Heart right ventricle (tissue), 16 donors: ENCODE data around the gene ECI1. TPM values are rescaled to one million over a fixed set of nuclear protein-coding genes. Genes with fewer than 3 reads are reported as not detected.

ENCODE experiments used
- ATAC-seq, 8 donors: fragments of 200-7000 bp; cut with Tn5 transposase; one replicate each; pipeline ENCODE4 v1.9.1; 2020; ENCODE audit warnings: mild to moderate bottlenecking in 8 of 8, moderate library complexity in 8 of 8, moderate number of reproducible peaks in 1 of 8
- DNase-seq, 2 donors: peaks; one replicate each; pipeline ENCODE4 v3.0.0-alpha.2; 2020
- H3K27ac ChIP-seq, 10 donors: fragments of 200-600 bp; sonication (generic) in 2 of 10; one replicate each; pipeline versions ENCODE4 v1.5.0 to v1.8.0; 2020 to 2022; ENCODE audit warnings: mild to moderate bottlenecking in 3 of 10
- H3K27me3 ChIP-seq, 7 donors: fragments of 200-600 bp; one replicate each; pipeline ENCODE4 v1.8.0; 2021 to 2022; ENCODE audit warnings: mild to moderate bottlenecking in 2 of 7
- H3K36me3 ChIP-seq, 9 donors: fragments of 200-600 bp; sonication (generic) in 1 of 9; one replicate each; pipeline versions ENCODE4 v1.5.0 to v1.8.0; 2020 to 2022; ENCODE audit warnings: mild to moderate bottlenecking in 2 of 9
- H3K4me1 ChIP-seq, 9 donors: fragments of 200-600 bp; sonication (generic) in 1 of 9; one replicate each; pipeline versions ENCODE4 v1.5.0 to v1.8.0; 2020 to 2022; ENCODE audit warnings: mild to moderate bottlenecking in 4 of 9
- H3K4me3 ChIP-seq, 10 donors: fragments of 200-600 bp; sonication (generic) in 2 of 10; one replicate each; pipeline versions ENCODE4 v1.5.0 to v1.8.0; 2020 to 2022; ENCODE audit warnings: mild to moderate bottlenecking in 7 of 10, moderate library complexity in 2 of 10
- H3K9me3 ChIP-seq, 11 donors: fragments of 200-600 bp in 10 of 11; sonication (generic) in 2 of 11; one replicate each; pipeline versions ENCODE4 v1.5.0 to v1.8.0; 2013 to 2022; ENCODE audit warnings: mild to moderate bottlenecking in 2 of 11, control low read depth in 1 of 11, moderate library complexity in 1 of 11
- WGBS, 2 donors: extraction: QIAGEN DNeasy Blood & Tissue Kit; methylation state at CpG; one replicate each; pipeline ENCODE4 v1.1.7; 2013; ENCODE audit warnings: inconsistent platforms in 1 of 2; 5-methylcytosine and 5-hydroxymethylcytosine counted together
- intact Hi-C, 10 donors: fragments of 100-400 bp; cut with DNase I; formaldehyde crosslinking; loops; one replicate each; pipeline versions ENCODE4 v1.11.1 to v1.14.2; 2022
- polyA plus RNA-seq, 2 donors: library from polyadenylated mRNA; stranded (reverse); fragments of 200-250 nt; gene quantifications; one replicate each; pipeline ENCODE4 v1.2.3, GENCODE V29; 2013
- total RNA-seq, 10 donors: library from RNA; stranded (reverse); fragmentation: NEBNext Ultra II Directional in 3 of 10; extraction: Animal tissue kit (Norgen Biotek cat#: 25700) in 3 of 10; gene quantifications; one replicate each; pipeline versions ENCODE4 v1.2.1 to v1.2.4, GENCODE V29; 2021 to 2023
- TF ChIP-seq, protein P1 (sequence below), 9 donors: fragments of 200-600 bp; sonication (generic) in 2 of 9; IDR thresholded peaks; one replicate each; pipeline versions ENCODE4 v1.5.0 to v1.8.0; 2021 to 2022; ENCODE audit warnings: antibody characterized with exemption in 9 of 9, mild to moderate bottlenecking in 5 of 9, moderate library complexity in 1 of 9
- donor health status: Arrhythmogenic right ventricular cardiomyopathy.
- donor health status: ischemic (EF 13 %, LVEDD 7.1; RV severe dilation, severe dysfunction).
- donor health status: healthy with polysubstance abuse.
- donor health status: DM: no; HTN: yes; CAD: no.
- donor health status: DM: no; HTN: no; CAD: no.
- donor health status: ischemic (EF 25% LVEDD 6.9; RV normal size, moderate dysfunction).
- donor health status: ischemic (EF 25% LVEDD 5.7; RV mildly dilated, moderate dysfunction).
- donor health status: healthy.
- donor health status: DM: yes; HTN: yes; CAD: no.
- donor health status: Ischemic cardiomyopathy.
- donor health status: ischemic (EF 35%, LVEDD 5.7; RV mildly dilated, moderate dysfunction).
- donor health status: nonischemic (EF 11% LVEDD 7.7; RV severe dilation, severe dysfunction).
- donor health status: DM: yes; HTN: yes; CAD: no.
- donor health status: PGD.
- donor health status: ischemic (EF 29% LVEDD 5.4; RV normal size, mild dysfunction).
- donor health status: nonischemic (EF 23%, LVEDD 6.1; RV moderate dilation, normal function).

The ECI1 gene
- total and polyA plus RNA-seq, 12 donors: 118 to 491 (median 155) TPM

DNA sequence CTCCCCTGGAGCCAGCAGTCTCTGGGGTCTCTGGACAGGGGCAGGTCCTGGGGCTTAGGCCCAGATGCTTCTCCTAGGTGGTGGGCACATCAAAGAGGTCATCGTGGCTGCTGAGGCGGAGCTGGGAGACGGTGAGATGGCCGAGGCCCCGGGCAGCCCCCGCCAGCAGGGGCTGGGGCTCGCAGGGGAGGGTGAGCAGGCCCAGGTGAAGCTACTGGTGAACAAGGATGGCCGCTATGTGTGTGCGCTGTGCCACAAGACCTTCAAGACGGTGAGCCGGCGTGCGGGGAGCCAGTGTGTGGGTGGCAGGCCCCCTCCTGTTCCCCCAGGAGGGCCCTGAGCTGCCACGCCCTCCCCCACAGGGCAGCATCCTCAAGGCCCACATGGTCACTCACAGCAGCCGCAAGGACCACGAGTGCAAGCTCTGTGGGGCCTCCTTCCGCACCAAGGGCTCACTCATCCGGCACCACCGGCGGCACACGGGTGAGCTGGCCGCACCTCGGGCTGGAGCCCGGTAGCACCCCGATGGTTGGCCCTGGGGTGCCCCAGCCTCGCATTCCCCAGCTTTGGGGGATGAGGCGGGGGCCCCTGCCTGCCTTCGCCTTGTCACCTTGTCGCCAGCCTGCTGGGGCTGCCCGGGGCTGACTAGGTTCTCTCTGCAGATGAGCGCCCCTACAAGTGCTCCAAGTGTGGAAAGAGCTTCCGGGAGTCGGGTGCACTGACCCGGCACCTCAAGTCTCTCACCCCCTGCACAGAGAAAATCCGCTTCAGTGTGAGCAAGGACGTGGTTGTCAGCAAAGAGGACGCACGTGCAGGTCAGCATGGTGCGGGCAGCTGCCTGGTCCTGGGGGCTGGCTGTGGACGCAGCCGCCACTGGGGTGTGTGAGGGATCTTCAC is 19.0 kb downstream of the ECI1 start:
- Histone ChIP-seq H3K9me3 (no peaks in the 10 kb centered on the region), H3K27ac (no peak overlapping the region), H3K4me1 (peaks cover 7 to 16% (median 15%) of the 10 kb centered on the region in 9 donors), H3K27me3 (peaks cover 0 to 22% (median 8%) of the 10 kb centered on the region in 7 donors), H3K36me3 (peaks cover 18 to 86% (median 56%) of the 10 kb centered on the region in 9 donors), H3K4me3 (no peak overlapping the region)
- TF ChIP-seq, protein P1, sequence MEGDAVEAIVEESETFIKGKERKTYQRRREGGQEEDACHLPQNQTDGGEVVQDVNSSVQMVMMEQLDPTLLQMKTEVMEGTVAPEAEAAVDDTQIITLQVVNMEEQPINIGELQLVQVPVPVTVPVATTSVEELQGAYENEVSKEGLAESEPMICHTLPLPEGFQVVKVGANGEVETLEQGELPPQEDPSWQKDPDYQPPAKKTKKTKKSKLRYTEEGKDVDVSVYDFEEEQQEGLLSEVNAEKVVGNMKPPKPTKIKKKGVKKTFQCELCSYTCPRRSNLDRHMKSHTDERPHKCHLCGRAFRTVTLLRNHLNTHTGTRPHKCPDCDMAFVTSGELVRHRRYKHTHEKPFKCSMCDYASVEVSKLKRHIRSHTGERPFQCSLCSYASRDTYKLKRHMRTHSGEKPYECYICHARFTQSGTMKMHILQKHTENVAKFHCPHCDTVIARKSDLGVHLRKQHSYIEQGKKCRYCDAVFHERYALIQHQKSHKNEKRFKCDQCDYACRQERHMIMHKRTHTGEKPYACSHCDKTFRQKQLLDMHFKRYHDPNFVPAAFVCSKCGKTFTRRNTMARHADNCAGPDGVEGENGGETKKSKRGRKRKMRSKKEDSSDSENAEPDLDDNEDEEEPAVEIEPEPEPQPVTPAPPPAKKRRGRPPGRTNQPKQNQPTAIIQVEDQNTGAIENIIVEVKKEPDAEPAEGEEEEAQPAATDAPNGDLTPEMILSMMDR (IDR thresholded peaks at IDR 0.05): no peak
- ATAC-seq: no peak
- WGBS, 2 donors: 90% methylated on average over 36 to 41 of the region's 41 CpGs
- DNase-seq: no peak
- intact Hi-C loops: no loop called here

DNA sequence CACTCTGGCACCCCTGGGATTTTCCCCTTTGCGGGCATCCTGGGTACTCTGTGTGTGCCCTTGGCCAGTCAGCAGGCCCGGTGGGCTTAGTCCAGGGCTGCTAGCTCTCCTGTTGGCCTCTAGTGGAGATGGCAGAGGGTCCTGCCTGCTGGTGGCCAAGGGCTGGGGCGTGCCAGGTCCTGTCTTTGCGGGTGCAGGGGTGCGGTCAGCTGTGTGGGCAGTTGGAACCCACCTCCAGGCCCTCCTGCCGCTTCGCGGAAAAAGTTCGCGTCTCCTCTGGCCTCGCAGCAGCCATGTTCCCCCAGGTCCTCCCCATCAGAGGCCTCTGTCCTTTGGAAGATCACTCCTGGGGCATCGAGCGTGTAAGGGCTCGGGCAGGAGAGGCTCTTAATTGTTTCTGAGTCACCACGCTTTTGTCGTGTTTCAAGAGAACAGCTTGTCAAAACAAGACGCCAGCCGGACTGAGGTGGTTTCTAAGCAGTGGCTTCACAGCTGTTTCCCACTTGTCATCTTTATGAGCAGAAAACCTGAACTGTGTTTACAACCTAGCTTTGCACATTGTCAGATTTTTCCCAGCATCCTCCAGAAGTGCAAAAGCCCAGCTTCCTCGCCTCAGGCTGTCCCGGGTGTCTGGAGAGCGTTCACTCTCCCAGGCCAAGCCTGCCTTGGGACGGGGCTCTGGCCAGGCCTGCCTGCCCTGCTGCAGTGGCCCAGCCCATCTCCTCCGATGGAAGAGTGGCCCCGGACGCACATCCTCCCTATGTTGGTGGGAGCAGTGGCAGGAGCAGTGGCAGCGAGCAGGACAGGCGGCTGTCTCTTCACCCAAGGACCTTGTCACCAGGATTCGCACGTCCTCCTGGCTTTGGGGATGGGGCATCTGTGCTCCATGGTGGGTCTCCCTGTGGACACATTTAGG is 20.1 kb downstream of the ECI1 start:
- Histone ChIP-seq H3K4me1 (peaks cover 2 to 12% (median 7%) of the 10 kb centered on the region in 9 donors), H3K36me3 (peaks cover 18 to 97% (median 56%) of the 10 kb centered on the region in 9 donors), H3K27ac (no peak overlapping the region), H3K9me3 (no peaks in the 10 kb centered on the region), H3K27me3 (peaks cover 0 to 11% (median 2%) of the 10 kb centered on the region in 7 donors), H3K4me3 (no peak overlapping the region)
- WGBS, 2 donors: 89 to 90% methylated on average over 29 of the region's 29 CpGs
- DNase-seq: no peak
- TF ChIP-seq, protein P1 (IDR thresholded peaks at IDR 0.05): no peak
- intact Hi-C loops: no loop called here
- no peak for ATAC-seq

DNA sequence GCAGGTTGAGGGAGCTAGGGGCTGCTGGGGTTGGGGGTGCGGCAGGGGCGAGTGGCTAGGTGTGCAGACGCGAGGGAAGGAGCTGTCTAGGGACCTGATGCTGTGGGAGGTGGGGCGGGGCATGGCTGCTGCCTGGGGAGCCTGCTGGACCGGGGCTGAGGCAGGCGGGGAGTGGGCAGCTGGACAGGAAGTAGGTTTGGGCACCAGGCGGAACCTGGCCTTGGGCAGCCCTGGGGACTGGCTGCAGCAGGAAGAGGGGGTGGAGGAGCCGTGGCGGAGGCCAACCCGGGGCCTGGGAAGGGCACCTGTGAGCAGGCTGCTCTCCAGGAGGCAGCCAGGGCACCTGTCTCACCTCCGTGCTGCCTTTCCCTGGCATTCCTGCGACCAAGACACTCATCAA is 21.0 kb downstream of the ECI1 start:
- no peak for ATAC-seq

More for the DNA sequence above, 21.0 kb downstream of the ECI1 start:
- intact Hi-C loops: no loop called here
- Histone ChIP-seq H3K27ac (no peak overlapping the region), H3K36me3 (peaks cover 18 to 96% (median 53%) of the 10 kb centered on the region in 9 donors), H3K4me1 (peaks cover 0 to 13% (median 8%) of the 10 kb centered on the region in 9 donors), H3K27me3 (peaks cover 0 to 2% (median 0%) of the 10 kb centered on the region in 7 donors), H3K4me3 (no peak overlapping the region), H3K9me3 (no peaks in the 10 kb centered on the region)
- 89 to 91% methylated on average over 13 of the region's 13 CpGs for WGBS, 2 donors
- no peak for DNase-seq
- TF ChIP-seq, protein P1 (IDR thresholded peaks at IDR 0.05): no peak
